Pancreas (tissue), 10 donors: ENCODE data around the gene MZT2B. TPM values are rescaled to one million over a fixed set of nuclear protein-coding genes. Genes with fewer than 3 reads are reported as not detected.
"Not testable (repeated sequence)": the region's sequence is repeated elsewhere in the genome, so short reads cannot be mapped to it uniquely, and the experiment has no call there.

Experiments used
- ATAC-seq, 4 donors: fragments of 200-7000 bp; cut with Tn5 transposase; one replicate each; pipeline versions ENCODE4 v1.8.0 to v1.9.1; 2020; ENCODE audit warnings: mild to moderate bottlenecking in 4 of 4, moderate library complexity in 4 of 4
- DNase-seq, 6 donors: peaks; one replicate each; pipeline ENCODE4 v3.0.0-alpha.2; 2020
- FAIRE-seq: peaks from 2 replicates; lab custom pipeline; 2012; peaks lifted over from hg19 to GRCh38; lab: Jason Lieb, UNC
- H3K27ac ChIP-seq, 4 donors: fragments of 200-600 bp; sonication (generic); 1 replicate in 3 of 4; 2 replicates in 1 of 4; pipeline versions ENCODE4 v1.5.0 to v1.8.0; 2020
- H3K27me3 ChIP-seq, 4 donors: fragments of 200-600 bp; one replicate each; pipeline ENCODE4 v1.8.0; 2021
- H3K36me3 ChIP-seq, 3 donors: fragments of 200-600 bp; sonication (generic) in 1 of 3; one replicate each; pipeline versions ENCODE4 v1.5.0 to v1.8.0; 2020 to 2021
- H3K4me1 ChIP-seq, 3 donors: fragments of 200-600 bp; one replicate each; pipeline ENCODE4 v1.8.0; 2021
- H3K4me3 ChIP-seq, 4 donors: fragments of 200-600 bp; sonication (generic) in 2 of 4; one replicate each; pipeline versions ENCODE4 v1.5.0 to v1.8.0; 2020 to 2021
- H3K9me3 ChIP-seq, 4 donors: fragments of 200-600 bp; one replicate each; pipeline ENCODE4 v1.8.0; 2021
- WGBS, 2 donors: extraction: QIAGEN DNeasy Blood & Tissue Kit; methylation state at CpG; one replicate each; pipeline ENCODE4 v1.1.7; 2013; 5-methylcytosine and 5-hydroxymethylcytosine counted together
- intact Hi-C, 3 donors: fragments of 100-400 bp; cut with DNase I; formaldehyde crosslinking; loops; one replicate each; pipeline versions ENCODE4 v1.11.1 to v1.14.2; 2022
- polyA plus RNA-seq, 2 donors: library from polyadenylated mRNA; stranded (reverse); fragments of 200-250 nt; gene quantifications; one replicate each; pipeline ENCODE4 v1.2.3, GENCODE V29; 2013
- total RNA-seq, 6 donors: library from RNA; stranded (reverse); fragmentation: NEBNext Ultra II Directional in 4 of 6; extraction: Animal tissue kit (Norgen Biotek cat#: 25700) in 4 of 6; gene quantifications; one replicate each; pipeline versions ENCODE4 v1.2.1 to v1.2.4, GENCODE V29; 2021 to 2023
- TF ChIP-seq, protein P1 (sequence below), 4 donors: fragments of 200-600 bp; sonication (generic) in 3 of 4; IDR thresholded peaks; one replicate each; pipeline versions ENCODE4 v1.5.0 to v1.8.0; 2021; ENCODE audit warnings: antibody characterized with exemption in 4 of 4
- donor health status: healthy with polysubstance abuse.
- donor health status: DM: no; HTN: no; CAD: no; lungs with moderate emphysema.
- donor health status: DM: no; HTN: no; CAD: no.
- donor health status: control.
- donor health status: control.
- donor health status: Bipolar disorder and iron deficiency.
- donor health status: DM: yes; HTN: yes; CAD: no.
- donor health status: DM: no; HTN: no; CAD: no.
- donor health status: DM: no; HTN: no; CAD: no.
- donor health status: DM: yes; HTN: yes; CAD: no.

The MZT2B gene
- total and polyA plus RNA-seq, 8 donors, result 126 to 279 (median 177) TPM

DNA sequence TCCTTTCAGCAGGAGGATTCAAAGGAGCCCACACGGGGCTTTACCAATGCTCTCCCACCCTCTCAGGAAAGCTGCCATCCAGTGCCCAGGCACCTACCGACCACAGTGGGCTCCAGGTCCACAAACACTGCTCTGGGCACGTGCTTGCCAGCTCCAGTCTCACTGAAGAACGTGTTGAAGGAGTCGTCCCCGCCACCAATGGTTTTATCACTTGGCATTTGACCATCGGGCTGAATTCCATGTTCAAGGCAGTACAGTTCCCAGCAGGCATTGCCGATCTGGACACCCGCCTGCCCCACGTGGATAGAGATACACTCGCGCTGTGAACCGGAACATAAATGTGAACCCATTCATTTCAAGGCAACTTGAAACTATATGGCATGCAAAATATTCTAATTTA is 14.0 kb downstream of the MZT2B start:
- peak in 3 of 4 donors; percentile 19 to 84 (median 71) for ATAC-seq
- DNase-seq, H3K36me3 ChIP-seq, H3K27me3 ChIP-seq, FAIRE-seq, H3K4me1 ChIP-seq, intact Hi-C loops, H3K27ac ChIP-seq, H3K9me3 ChIP-seq, H3K4me3 ChIP-seq: not testable (repeated sequence)
- 48 to 63% methylated on average over 8 to 12 of the region's 13 CpGs for WGBS, 2 donors

DNA sequence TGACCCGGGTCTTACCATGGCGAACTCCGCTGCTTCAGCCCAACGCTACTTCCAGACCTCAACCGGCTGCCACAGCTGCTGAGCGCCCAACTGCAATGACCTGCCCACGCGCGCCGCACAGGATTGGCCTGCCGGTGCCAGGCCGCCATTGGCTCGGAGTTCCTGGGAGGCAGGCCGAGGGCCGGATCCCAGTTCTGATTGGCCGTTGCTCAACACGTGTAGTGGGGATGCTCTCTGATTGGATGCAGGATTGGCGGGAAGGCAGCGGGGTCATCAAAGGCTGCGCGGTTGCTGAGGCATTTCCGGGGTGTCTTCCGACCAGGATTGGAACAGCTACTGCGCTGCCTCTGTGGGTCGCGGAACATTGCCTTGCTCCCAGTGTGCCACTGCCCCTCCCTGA is 16.3 kb downstream of the MZT2B start, which contains the start of gene TUBA3E:
TUBA3E (minus strand) TSS at position 97 of the 400 bp plus-strand sequence; CDS start at position 18, 79 bp downstream.
- WGBS, 2 donors, result 96 to 97% methylated on average over 22 to 26 of the region's 26 CpGs
- H3K4me3 ChIP-seq, result no peak within 1 kb of the TSS
- H3K27ac ChIP-seq, result no peak within 1 kb of the TSS
- no peaks in the 10 kb centered on the region for H3K36me3 ChIP-seq
- FAIRE-seq (no peak), ATAC-seq (no peak), DNase-seq (no peak)
- no peaks in the 10 kb centered on the region for H3K4me1 ChIP-seq
- intact Hi-C loops, result no loop called here
- no peaks in the 10 kb centered on the region for H3K9me3 ChIP-seq
- H3K27me3 ChIP-seq, result no peaks in the 10 kb centered on the region
- TF ChIP-seq, protein P1, sequence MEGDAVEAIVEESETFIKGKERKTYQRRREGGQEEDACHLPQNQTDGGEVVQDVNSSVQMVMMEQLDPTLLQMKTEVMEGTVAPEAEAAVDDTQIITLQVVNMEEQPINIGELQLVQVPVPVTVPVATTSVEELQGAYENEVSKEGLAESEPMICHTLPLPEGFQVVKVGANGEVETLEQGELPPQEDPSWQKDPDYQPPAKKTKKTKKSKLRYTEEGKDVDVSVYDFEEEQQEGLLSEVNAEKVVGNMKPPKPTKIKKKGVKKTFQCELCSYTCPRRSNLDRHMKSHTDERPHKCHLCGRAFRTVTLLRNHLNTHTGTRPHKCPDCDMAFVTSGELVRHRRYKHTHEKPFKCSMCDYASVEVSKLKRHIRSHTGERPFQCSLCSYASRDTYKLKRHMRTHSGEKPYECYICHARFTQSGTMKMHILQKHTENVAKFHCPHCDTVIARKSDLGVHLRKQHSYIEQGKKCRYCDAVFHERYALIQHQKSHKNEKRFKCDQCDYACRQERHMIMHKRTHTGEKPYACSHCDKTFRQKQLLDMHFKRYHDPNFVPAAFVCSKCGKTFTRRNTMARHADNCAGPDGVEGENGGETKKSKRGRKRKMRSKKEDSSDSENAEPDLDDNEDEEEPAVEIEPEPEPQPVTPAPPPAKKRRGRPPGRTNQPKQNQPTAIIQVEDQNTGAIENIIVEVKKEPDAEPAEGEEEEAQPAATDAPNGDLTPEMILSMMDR (IDR thresholded peaks at IDR 0.05), result no peak

- 49 to 50% methylated on average over 4 of the region's 7 CpGs for WGBS, 2 donors
- H3K36me3 ChIP-seq, H3K27me3 ChIP-seq, DNase-seq, H3K4me1 ChIP-seq, intact Hi-C loops, H3K9me3 ChIP-seq, H3K4me3 ChIP-seq, H3K27ac ChIP-seq, FAIRE-seq, ATAC-seq: not testable (repeated sequence)
Observed at GRCh38 chr2:130202518-130202917, 20.5 kb downstream of the MZT2B start.

DNA sequence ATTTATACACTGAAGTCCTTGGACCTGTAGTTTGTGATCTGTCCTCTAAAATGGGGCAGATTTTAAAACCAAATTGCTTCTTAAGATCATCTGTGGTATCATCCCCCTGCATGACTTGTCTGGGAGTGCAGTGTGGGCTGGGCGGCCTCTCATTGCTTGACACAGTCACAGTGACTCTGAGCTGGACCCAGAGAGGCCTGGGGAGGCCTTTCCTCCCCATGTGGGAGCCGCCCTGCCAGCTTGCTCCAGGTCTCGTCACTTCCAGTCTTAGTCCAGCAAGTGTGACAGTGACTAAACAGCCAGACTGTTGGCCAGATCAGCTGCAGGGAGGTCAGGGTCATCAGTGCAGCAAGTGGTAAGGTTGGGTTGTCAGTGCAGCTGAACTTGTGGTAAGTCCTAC is 21.1 kb downstream of the MZT2B start:
- DNase-seq, FAIRE-seq, H3K27ac ChIP-seq, intact Hi-C loops, H3K27me3 ChIP-seq, H3K9me3 ChIP-seq, ATAC-seq, H3K36me3 ChIP-seq, H3K4me3 ChIP-seq, H3K4me1 ChIP-seq: not testable (repeated sequence)
- 77 to 91% methylated on average over 3 of the region's 3 CpGs for WGBS, 2 donors

- H3K4me1 ChIP-seq, FAIRE-seq, H3K27me3 ChIP-seq, H3K27ac ChIP-seq, H3K4me3 ChIP-seq, DNase-seq, ATAC-seq, H3K9me3 ChIP-seq, intact Hi-C loops, H3K36me3 ChIP-seq: not testable (repeated sequence)
- WGBS, 2 donors, result 54 to 60% methylated on average over 11 to 13 of the region's 13 CpGs
Observed at GRCh38 chr2:130207051-130207450, 25.0 kb downstream of the MZT2B start.

- DNase-seq, intact Hi-C loops, H3K36me3 ChIP-seq, FAIRE-seq, H3K4me3 ChIP-seq, H3K4me1 ChIP-seq, ATAC-seq, H3K9me3 ChIP-seq, H3K27me3 ChIP-seq, H3K27ac ChIP-seq: not testable (repeated sequence)
- 65 to 76% methylated on average over 2 of the region's 2 CpGs for WGBS, 2 donors
Observed at GRCh38 chr2:130219147-130219546, 37.1 kb downstream of the MZT2B start.

- H3K9me3 ChIP-seq, FAIRE-seq, H3K4me1 ChIP-seq, H3K27ac ChIP-seq, DNase-seq, H3K4me3 ChIP-seq, intact Hi-C loops, ATAC-seq, H3K27me3 ChIP-seq, H3K36me3 ChIP-seq: not testable (repeated sequence)
- WGBS, 2 donors, result 60% methylated on average over 1 of the region's 1 CpG; no CpG with 5 or more reads in 1 of the 2 donors
Observed at GRCh38 chr2:130220505-130220904, 38.4 kb downstream of the MZT2B start.

DNA sequence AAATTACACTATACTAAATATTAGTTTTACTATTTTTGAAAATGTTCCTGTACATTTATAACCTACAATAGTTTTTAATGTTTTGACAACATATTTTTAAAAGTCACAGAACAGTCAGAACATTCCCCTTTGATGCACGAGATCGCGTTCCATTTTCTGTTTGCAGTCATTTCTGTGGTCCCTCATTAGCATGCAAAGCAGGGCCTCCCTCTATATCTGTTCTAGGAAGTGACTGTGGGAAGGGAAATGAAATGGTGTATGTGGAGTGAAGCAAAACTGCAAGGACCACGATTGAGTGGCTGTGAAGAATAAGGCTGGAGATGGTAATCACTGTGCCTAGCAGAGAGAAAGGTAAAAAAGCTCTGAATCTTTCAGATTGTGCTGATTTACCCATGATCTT is 40.5 kb downstream of the MZT2B start:
- intact Hi-C loops, H3K4me1 ChIP-seq, H3K9me3 ChIP-seq, ATAC-seq, H3K4me3 ChIP-seq, H3K36me3 ChIP-seq, FAIRE-seq, H3K27me3 ChIP-seq, DNase-seq, H3K27ac ChIP-seq: not testable (repeated sequence)
- 45 to 53% methylated on average over 4 of the region's 4 CpGs for WGBS, 2 donors

DNA sequence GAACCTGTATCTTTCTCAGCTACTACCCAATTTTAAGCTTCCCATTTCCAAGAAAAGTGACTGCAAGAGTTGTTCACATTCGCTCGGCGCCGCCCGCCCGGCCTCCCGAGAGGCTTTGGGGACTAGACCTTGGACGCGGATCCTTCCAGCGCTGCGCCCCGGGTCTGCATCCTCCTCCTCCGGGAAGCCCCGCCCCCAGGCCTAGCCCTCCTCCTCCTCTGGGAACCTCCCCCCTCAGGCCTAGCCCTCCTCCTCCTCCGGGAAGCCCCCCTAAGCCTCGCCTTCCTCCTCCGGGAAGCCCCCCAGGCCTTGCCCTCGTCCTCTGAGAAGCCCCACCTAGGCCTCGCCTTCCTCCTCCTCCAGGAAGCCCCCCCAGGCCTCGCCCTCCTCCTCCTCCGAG is 45.9 kb downstream of the MZT2B start:
- H3K36me3 ChIP-seq, intact Hi-C loops, H3K9me3 ChIP-seq, H3K27ac ChIP-seq, H3K27me3 ChIP-seq, FAIRE-seq, H3K4me1 ChIP-seq, H3K4me3 ChIP-seq, ATAC-seq: not testable (repeated sequence)
- DNase-seq, result peak in 1 of 6 donors; percentile 54
- WGBS, 2 donors, result 91 to 96% methylated on average over 18 to 21 of the region's 21 CpGs

DNA sequence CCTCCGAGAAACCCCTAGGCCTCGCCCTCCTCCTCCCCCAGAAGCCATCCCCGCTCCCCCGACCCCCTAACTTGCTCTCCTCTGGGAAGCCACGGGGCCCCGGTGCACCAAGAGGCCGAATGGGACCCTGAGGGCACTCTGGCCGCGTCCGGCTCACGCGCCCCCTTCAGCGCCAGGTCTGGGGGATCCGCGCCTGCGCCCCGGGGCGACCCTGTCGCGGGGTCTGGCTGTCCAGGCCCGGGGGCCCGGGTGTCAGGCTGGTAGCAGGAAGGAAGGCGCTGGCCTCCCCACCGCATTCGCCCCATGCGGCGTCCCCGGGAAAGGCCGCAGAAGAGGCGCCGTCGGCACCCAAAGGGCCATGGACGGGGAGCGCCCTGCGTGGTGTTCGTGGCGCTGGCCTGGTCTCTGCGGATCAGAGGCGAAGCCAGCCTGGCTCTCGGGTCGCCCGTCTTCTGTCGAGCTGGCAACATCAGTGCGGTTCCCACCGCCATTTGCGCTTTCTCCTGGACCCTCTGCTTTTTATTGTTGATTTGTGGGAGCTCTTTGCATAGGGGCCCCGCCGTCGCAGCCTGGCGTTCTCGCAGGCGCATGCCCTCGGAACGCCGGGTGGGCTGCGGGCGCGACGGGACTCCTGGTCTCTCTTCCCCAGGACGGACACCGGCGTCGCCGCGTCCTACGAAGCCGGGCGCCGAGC is 46.6 kb downstream of the MZT2B start:
- H3K27ac ChIP-seq, intact Hi-C loops, H3K9me3 ChIP-seq, H3K4me1 ChIP-seq, H3K27me3 ChIP-seq, FAIRE-seq, ATAC-seq, H3K36me3 ChIP-seq: not testable (repeated sequence)
- WGBS, 2 donors, result 84 to 85% methylated on average over 56 to 69 of the region's 69 CpGs
- DNase-seq, result peak in 1 of 6 donors; percentile 57
- peak overlapping the region in 2 of 4 donors; percentile 12 to 23 for H3K4me3 ChIP-seq

GRCh38 chr2:130229161-130229510 is 47.1 kb downstream of the MZT2B start:
- H3K27ac ChIP-seq, intact Hi-C loops, H3K27me3 ChIP-seq, H3K4me1 ChIP-seq, H3K9me3 ChIP-seq, H3K36me3 ChIP-seq, FAIRE-seq: not testable (repeated sequence)
- peak; percentile 44 to 99 (median 62) for ATAC-seq
- 32 to 34% methylated on average over 31 to 48 of the region's 48 CpGs for WGBS, 2 donors
- DNase-seq, result peak in 2 of 6 donors; percentile 38 to 51
- peak overlapping the region in 2 of 4 donors; percentile 12 to 23 for H3K4me3 ChIP-seq
